Immature natural killer cell (primary cell): ENCODE results near the gene ACOT8. TPM values are rescaled to one million over a fixed set of nuclear protein-coding genes. Genes with fewer than 3 reads are reported as not detected.
"Not testable (repeated sequence)": the region's sequence is repeated elsewhere in the genome, so short reads cannot be mapped to it uniquely, and the experiment has no call there.

Experiments used
- DNase-seq, 3 donors: peaks; one replicate each; pipeline ENCODE4 v3.0.0; 2022; ENCODE audit warnings: mixed read lengths in 1 of 3
- H3K27ac Mint-ChIP-seq, 6 donors: one replicate each; pipeline ENCODE4 v1.8.0; 2020; ENCODE audit warnings: mixed read lengths in 6 of 6, mild to moderate bottlenecking in 5 of 6, inconsistent platforms in 4 of 6, moderate library complexity in 3 of 6
- H3K27me3 Mint-ChIP-seq, 3 donors: one replicate each; pipeline ENCODE4 v1.8.0; 2020 to 2021; ENCODE audit warnings: low read depth in 3 of 3, mild to moderate bottlenecking in 3 of 3, mixed read lengths in 3 of 3, moderate library complexity in 3 of 3, inconsistent platforms in 1 of 3
- H3K36me3 Mint-ChIP-seq, 3 donors: one replicate each; pipeline ENCODE4 v1.8.0; 2020; ENCODE audit warnings: mixed read lengths in 3 of 3, inconsistent platforms in 2 of 3, mild to moderate bottlenecking in 2 of 3
- H3K4me1 Mint-ChIP-seq, 2 donors: one replicate each; pipeline ENCODE4 v1.8.0; 2020; ENCODE audit warnings: inconsistent platforms in 2 of 2, mild to moderate bottlenecking in 2 of 2, mixed read lengths in 2 of 2, moderate library complexity in 1 of 2
- H3K4me3 Mint-ChIP-seq, 5 donors: one replicate each; pipeline ENCODE4 v1.8.0; 2020; ENCODE audit warnings: mild to moderate bottlenecking in 5 of 5, mixed read lengths in 5 of 5, inconsistent platforms in 3 of 5, moderate library complexity in 3 of 5
- H3K9me3 Mint-ChIP-seq, 6 donors: one replicate each; pipeline ENCODE4 v1.8.0; 2020; ENCODE audit warnings: mild to moderate bottlenecking in 6 of 6, mixed read lengths in 6 of 6, inconsistent platforms in 4 of 6, moderate library complexity in 3 of 6
- polyA plus RNA-seq, 3 donors: library from polyadenylated mRNA; unstranded; fragments of 300-500 nt; fragmentation: Illumina TruSeq; gene quantifications; one replicate each; pipeline ENCODE4 v1.2.3, GENCODE V29; 2021

The ACOT8 gene
- polyA plus RNA-seq: 10 to 100 TPM; 46.9 to 83.7 (median 50.2) TPM

DNA sequence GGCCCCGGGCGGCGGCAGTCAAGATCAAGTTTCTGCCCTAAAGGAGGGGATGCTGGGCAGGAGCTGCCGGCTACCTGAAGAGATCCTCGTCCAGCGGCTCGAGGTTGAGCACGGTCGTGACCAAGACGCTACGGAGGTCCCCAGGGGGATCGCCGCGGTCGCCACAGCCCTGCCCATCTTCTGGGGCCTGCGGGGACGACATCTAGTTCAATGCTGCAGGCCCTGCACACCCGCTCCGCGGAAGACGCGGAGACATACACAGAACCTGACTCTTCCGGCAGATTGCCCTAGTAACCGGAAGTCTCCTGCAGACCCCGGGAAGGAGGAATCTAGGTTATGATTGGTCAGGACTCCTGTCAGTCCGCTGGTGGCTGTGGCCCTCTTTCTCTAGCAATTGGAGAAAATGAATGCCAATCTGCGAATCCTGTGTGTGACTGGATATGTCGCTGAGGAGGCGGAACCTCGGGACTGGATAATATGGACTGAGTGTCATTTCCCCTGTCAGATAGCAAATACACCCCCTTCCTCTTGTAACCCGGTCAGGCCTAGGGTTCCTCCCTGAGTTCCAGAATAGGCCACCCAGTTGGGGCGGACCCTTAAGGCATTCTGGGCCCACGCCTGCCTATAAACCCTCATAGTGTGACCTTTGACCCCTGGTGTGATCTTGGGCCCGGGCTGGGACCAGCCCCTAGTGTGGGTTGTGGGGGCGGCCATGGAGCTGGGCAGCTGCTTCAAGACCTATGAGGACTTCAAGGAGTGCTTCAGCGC, at the start of gene ACOT8, which contains the start of gene ZSWIM3:
ACOT8 (minus strand) TSS at position 279 of the 768 bp plus-strand sequence; CDS start at position 202, 77 bp downstream.
ZSWIM3 (plus strand) TSS at position 501 of the 768 bp plus-strand sequence; CDS start at position 713, 212 bp downstream.
- H3K27ac Mint-ChIP-seq: peak within 1 kb of the TSS; percentile 95 to 99 (median 98)
- H3K9me3 Mint-ChIP-seq: no peaks in the 10 kb centered on the region
- H3K36me3 Mint-ChIP-seq: peaks cover 0 to 12% (median 5%) of the 10 kb centered on the region in 3 donors
- H3K4me3 Mint-ChIP-seq: peak within 1 kb of the TSS; percentile 94 to 97 (median 96)
- H3K27me3 Mint-ChIP-seq: peaks cover 0 to 9% (median 4%) of the 10 kb centered on the region in 3 donors
- H3K4me1 Mint-ChIP-seq: peaks cover 48 to 67% of the 10 kb centered on the region in 2 donors
- DNase-seq: peak; percentile 99

DNA sequence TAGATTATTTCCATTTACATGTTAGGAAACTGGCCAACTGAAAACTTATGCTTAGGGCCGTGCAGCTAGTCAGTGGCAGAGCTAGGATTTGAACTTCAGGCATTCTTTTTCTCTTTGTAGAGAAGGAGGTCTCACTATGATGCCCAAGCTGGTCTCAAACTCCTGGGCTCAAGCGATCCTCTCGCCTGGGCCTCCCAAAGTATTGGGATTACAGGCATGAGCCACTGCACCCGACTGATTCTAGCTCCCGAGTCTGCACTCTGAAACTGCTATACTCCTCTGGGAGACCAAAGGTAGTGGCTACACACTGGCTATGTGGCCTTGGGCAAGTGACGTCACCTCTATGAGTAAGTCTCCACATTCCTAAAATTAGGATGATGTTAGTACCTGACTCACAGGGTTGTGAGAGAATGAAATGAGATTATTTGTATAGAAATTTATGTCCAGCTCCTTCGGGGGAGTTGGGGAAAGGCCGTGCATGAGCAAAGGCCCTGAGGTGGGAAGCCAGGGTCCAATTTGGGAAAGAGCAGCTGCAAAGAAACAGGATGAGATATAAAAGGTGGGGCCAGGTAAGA, 48.4 kb upstream of the ACOT8 start:
- Mint-ChIP-seq H3K36me3 (peaks cover 0 to 7% (median 0%) of the 10 kb centered on the region in 3 donors), H3K27me3 (peaks cover 0 to 7% (median 4%) of the 10 kb centered on the region in 3 donors), H3K27ac (no peak overlapping the region), H3K4me3 (no peak overlapping the region), H3K9me3 (no peaks in the 10 kb centered on the region), H3K4me1 (peaks cover 1 to 3% of the 10 kb centered on the region in 2 donors)
- DNase-seq: no peak

DNA sequence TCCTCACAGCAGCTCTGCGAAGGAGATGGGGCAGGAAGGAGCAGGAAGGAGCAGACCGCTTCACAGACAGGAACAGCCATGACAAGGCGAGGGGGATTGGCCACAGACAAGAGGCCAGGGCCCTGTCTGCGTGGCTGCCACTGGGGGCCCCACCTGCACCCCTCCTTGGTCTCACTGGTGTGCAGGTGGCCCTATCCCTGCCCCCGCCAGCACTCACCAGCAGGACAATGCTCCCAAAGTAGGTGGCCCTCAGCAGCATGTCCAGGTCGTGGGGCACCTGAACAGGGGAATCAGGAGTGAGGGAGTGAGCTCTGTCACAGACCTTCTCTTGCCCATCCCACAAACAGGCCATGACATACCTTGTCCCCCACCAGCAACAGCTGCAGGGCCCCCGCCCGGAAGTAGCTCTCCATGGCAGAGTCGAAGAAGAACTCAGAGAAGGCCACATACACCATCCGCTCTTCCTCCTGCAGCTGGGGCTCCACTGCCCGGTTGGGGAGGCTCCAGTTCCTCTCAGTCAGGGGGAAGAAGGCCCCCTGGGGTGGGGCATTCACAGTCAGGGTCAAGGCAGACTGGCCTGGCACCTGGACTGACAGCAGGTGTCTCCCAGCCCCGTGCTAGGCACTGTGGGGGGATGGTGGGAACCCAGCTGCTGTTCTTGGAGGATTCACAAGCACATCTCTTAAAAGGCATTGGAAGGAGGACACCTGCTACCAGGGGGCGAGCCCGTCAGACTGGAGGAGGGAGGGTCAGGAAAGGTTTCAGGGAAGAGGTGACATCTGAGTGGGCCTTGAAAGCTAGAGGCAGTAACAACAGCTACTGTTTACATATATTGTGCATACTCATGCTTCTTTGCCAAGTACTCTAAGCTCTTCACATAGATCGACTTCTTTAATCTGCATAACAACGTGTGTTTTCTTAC, 47.7 kb upstream of the ACOT8 start:
- DNase-seq: no peak
- peaks cover 0 to 7% (median 0%) of the 10 kb centered on the region in 3 donors for H3K36me3 Mint-ChIP-seq
- no peaks in the 10 kb centered on the region for H3K9me3 Mint-ChIP-seq
- no peak overlapping the region for H3K27ac Mint-ChIP-seq
- H3K4me1 Mint-ChIP-seq: no peaks in the 10 kb centered on the region
- H3K27me3 Mint-ChIP-seq: peaks cover 0 to 6% (median 2%) of the 10 kb centered on the region in 3 donors
- no peak overlapping the region for H3K4me3 Mint-ChIP-seq

DNA sequence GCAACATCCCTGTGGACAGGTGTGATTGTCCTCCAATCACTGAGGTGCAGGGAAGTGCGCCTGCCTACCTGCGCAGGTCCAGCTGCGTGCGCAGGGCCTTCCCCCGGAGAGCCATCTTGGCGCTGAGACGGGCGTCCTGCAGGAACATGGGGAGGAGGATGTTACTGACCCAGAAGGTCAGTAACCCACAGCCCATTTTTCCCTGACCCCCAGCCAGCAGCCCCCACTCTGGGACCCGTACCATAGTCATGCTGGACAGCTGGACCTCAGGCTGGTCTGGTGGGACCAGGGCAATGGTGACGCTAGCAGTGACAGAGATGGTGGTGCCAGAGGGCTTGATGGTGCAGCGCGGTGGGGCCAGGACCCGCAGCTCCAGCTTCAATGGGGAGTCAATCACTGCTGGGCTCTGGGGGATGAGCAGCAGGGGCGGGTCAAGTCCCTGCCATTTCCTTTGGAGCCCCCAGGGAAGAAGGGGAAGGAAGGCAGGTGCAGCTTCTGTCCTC, 45.1 kb upstream of the ACOT8 start:
- DNase-seq: no peak
- H3K9me3 Mint-ChIP-seq: no peaks in the 10 kb centered on the region
- no peak overlapping the region for H3K4me3 Mint-ChIP-seq
- H3K36me3 Mint-ChIP-seq: peaks cover 0 to 13% (median 12%) of the 10 kb centered on the region in 3 donors
- H3K27ac Mint-ChIP-seq: no peak overlapping the region
- H3K27me3 Mint-ChIP-seq: peaks cover 0 to 4% (median 2%) of the 10 kb centered on the region in 3 donors
- no peaks in the 10 kb centered on the region for H3K4me1 Mint-ChIP-seq

DNA sequence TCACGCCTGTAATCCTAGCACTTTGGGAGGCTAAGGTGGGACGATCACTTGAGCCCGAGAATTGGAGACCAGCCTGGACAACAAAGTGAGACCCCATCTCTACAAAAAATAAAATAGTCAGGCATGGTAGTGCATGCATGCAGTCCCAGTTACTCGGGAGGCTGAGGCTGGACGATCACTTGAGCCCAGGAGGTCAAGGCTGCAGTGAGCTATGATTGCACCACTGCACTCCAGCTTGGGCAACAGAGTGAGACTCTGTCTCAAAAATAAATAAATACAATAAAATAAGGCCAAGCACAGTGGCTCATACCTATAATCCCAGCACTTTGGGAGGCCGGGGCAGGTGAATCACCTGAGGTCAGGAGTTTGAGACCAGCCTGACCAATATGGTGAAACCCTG, 44.1 kb upstream of the ACOT8 start:
- not testable (repeated sequence) for H3K27me3 Mint-ChIP-seq, H3K27ac Mint-ChIP-seq

DNA sequence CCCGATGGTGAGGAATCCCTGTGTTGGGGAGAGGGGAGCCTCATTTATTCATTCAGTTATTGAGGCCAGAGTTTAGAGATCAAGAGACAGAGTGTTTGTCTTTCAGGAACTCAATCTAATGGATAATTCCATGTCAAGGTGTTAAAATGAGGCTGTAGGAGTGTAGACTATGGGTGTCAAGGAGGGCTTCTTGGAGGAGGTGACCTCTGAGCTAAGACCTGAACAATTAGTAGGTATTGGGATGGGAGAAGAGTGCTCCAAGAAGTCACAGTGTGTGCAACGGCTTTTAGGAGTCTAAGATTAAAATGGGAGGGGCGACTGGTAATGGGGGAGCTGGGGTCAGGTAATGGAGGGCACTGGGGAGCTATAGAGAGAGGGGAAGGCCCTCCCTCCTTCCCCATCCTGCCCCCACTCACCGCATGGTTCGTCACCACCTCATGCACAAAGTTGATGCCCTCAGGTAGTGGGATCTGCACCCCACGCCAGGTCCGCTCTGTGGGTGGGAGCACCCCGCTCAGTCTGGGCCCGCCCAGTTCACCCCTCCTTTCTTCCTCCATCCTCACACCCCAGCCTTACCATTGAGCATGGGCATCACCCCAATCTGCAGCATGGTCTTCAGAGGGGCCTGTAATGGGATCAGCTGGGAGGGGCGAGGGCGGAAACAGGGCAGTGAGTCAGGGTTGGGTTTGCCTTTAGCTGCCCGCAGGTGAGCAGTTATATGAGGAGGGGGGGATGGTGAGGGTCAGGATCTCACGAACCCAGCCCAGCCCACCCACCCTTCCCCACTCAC, 42.0 kb upstream of the ACOT8 start:
- no peak for DNase-seq
- Mint-ChIP-seq H3K9me3 (no peaks in the 10 kb centered on the region), H3K4me3 (no peak overlapping the region), H3K36me3 (peaks cover under 1 to 19% (median 8%) of the 10 kb centered on the region in 3 donors), H3K27me3 (peaks cover 0 to 4% (median 2%) of the 10 kb centered on the region in 3 donors), H3K27ac (no peak overlapping the region), H3K4me1 (no peaks in the 10 kb centered on the region)

More for the DNA sequence above, 44.1 kb upstream of the ACOT8 start:
- not testable (repeated sequence) for H3K9me3 Mint-ChIP-seq, H3K4me3 Mint-ChIP-seq, DNase-seq, H3K4me1 Mint-ChIP-seq
- peaks cover 0 to 17% (median 13%) of the 10 kb centered on the region in 3 donors for H3K36me3 Mint-ChIP-seq

DNA sequence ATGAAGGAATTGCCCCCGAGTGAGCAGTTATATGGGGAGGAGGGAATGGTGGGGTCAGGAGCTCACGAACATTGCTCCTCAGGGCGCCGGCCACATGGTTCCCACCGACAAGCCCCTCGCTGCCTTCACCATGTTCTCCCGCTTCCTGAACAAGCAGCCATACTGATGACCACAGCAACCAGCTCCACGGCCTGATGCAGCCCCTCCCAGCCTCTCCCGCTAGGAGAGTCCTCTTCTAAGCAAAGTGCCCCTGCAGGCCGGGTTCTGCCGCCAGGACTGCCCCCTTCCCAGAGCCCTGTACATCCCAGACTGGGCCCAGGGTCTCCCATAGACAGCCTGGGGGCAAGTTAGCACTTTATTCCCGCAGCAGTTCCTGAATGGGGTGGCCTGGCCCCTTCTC, 41.1 kb upstream of the ACOT8 start:
- Mint-ChIP-seq H3K4me1 (peaks cover 1 to 3% of the 10 kb centered on the region in 2 donors), H3K4me3 (no peak overlapping the region), H3K27ac (no peak overlapping the region), H3K27me3 (peaks cover 0 to 2% (median 2%) of the 10 kb centered on the region in 3 donors), H3K9me3 (no peaks in the 10 kb centered on the region), H3K36me3 (peaks cover 5 to 24% (median 12%) of the 10 kb centered on the region in 3 donors)
- no peak for DNase-seq

DNA sequence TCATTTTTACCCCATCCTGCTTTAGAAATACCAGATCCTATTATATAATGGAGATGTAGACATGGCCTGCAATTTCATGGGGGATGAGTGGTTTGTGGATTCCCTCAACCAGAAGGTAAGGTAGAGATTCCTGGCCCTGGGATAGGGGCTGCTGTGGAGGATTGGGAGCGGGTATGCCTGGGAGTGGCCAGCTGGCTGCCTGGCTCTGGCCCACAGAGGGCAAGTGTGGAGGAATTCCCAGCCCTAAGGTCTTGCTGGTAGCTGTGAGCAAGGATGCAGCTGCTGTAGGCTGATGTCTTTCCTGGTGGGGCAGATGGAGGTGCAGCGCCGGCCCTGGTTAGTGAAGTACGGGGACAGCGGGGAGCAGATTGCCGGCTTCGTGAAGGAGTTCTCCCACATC, 40.5 kb upstream of the ACOT8 start:
- Mint-ChIP-seq H3K4me3 (no peak overlapping the region), H3K36me3 (peaks cover 5 to 24% (median 12%) of the 10 kb centered on the region in 3 donors), H3K27ac (no peak overlapping the region), H3K9me3 (no peaks in the 10 kb centered on the region), H3K27me3 (peaks cover 0 to 2% (median 2%) of the 10 kb centered on the region in 3 donors), H3K4me1 (peaks cover 7% of the 10 kb centered on the region in 2 donors)
- no peak for DNase-seq

DNA sequence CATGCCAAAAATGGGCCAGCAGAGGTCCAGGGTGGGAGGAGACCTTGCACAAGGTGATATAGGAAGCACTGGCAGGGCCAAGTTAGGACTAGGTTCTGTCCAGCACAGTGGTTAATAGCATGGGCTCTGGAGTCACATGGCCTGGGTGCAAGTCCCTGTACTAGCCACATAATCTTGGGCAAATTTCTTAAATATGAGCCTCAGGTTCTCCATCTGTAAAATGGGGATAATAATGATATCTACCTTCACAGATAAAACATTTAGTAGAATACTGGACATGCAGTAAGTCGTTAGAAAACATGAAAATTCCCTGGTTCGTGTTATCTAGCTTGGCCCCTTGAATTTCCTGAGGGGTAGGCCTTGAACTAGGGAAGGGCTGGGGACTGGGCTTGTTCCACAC, 40.1 kb upstream of the ACOT8 start:
- Mint-ChIP-seq H3K27ac (no peak overlapping the region), H3K4me1 (peaks cover 11% of the 10 kb centered on the region in 2 donors), H3K9me3 (no peaks in the 10 kb centered on the region), H3K4me3 (no peak overlapping the region), H3K36me3 (peaks cover 5 to 24% (median 12%) of the 10 kb centered on the region in 3 donors), H3K27me3 (peaks cover 0 to 3% (median 2%) of the 10 kb centered on the region in 3 donors)
- DNase-seq: no peak

DNA sequence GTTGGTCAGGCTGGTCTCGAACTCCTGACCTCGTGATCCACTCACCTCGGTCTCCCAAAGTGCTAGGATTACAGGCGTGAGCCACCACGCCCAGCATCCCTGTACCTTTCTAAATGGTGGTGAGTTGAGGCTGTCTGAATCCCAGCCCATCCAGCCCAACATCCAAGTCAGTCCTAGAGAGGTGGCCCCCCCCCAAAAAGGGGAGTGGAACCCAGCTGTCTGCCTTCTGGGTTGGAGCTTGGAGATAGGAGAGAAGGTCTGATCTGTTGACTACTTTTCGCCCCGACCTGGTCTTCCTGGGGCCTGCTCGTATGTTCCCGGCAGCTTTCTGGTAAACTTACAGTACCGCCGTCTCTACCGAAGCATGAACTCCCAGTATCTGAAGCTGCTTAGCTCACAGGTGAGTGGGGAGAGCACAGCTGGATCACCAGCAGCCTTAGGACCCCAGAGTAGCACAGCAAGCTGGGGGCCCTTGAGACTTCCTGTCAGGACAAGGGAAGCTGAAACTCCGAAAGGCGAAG, 39.5 kb upstream of the ACOT8 start:
- Mint-ChIP-seq H3K27ac (no peak overlapping the region), H3K9me3 (no peaks in the 10 kb centered on the region), H3K4me3 (no peak overlapping the region), H3K36me3 (peaks cover 5 to 24% (median 12%) of the 10 kb centered on the region in 3 donors), H3K4me1 (peaks cover 15 to 16% of the 10 kb centered on the region in 2 donors), H3K27me3 (peaks cover 0 to 3% (median 2%) of the 10 kb centered on the region in 3 donors)
- DNase-seq: no peak

DNA sequence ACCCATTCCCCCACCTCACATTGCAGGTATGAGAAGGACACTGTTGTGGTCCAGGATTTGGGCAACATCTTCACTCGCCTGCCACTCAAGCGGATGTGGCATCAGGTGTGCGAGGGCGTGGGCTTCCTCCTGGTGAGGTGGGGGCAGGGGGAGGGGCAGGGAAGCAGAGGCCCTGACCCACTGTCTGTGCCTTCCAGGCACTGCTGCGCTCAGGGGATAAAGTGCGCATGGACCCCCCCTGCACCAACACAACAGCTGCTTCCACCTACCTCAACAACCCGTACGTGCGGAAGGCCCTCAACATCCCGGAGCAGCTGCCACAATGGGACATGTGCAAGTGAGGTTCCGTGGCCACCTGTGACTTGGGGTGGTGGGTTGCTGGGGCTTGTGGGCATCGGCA, 37.6 kb upstream of the ACOT8 start:
- peaks cover 2 to 6% (median 3%) of the 10 kb centered on the region in 3 donors for H3K27me3 Mint-ChIP-seq
- DNase-seq: no peak
- peaks cover 21 to 25% of the 10 kb centered on the region in 2 donors for H3K4me1 Mint-ChIP-seq
- peaks cover 5 to 24% (median 12%) of the 10 kb centered on the region in 3 donors for H3K36me3 Mint-ChIP-seq
- no peak overlapping the region for H3K4me3 Mint-ChIP-seq
- H3K9me3 Mint-ChIP-seq: no peaks in the 10 kb centered on the region
- H3K27ac Mint-ChIP-seq: no peak overlapping the region

DNA sequence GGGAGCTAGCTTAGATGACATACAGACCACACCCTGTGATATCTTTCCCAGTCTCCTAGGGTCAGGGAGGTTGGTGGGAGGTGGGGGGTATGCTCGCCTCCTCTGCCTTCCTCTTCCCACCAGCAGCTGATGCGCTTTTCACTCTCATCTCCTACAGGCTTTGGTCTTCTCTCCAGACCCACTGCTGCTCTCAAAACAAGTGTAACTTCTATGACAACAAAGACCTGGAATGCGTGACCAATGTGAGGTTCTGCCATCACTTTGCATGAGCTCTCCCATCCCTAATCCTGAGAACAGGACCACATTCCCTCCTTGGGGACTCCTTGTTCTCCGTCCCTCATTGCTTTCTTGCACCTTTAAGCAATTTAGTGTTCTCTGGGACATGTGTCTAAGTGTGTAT, 36.6 kb upstream of the ACOT8 start:
- peaks cover 2 to 6% (median 3%) of the 10 kb centered on the region in 3 donors for H3K27me3 Mint-ChIP-seq
- no peak for DNase-seq
- no peak overlapping the region for H3K27ac Mint-ChIP-seq
- peaks cover 22 to 25% of the 10 kb centered on the region in 2 donors for H3K4me1 Mint-ChIP-seq
- H3K9me3 Mint-ChIP-seq: no peaks in the 10 kb centered on the region
- H3K36me3 Mint-ChIP-seq: peaks cover 5 to 21% (median 12%) of the 10 kb centered on the region in 3 donors
- H3K4me3 Mint-ChIP-seq: peak overlapping the region in 3 of 5 donors; percentile 45 to 64 (median 50)
